Measurements from ENCODE around the gene KLHDC7B. TPM values are rescaled to one million over a fixed set of nuclear protein-coding genes. Genes with fewer than 3 reads are reported as not detected.
"Not testable (repeated sequence)": the region's sequence is repeated elsewhere in the genome, so short reads cannot be mapped to it uniquely, and the experiment has no call there.

KLHDC7B gene
- total RNA-seq, 8 experiments from 2014 or later: 0.16 to 1.5 (median 0.40) TPM

DNA sequence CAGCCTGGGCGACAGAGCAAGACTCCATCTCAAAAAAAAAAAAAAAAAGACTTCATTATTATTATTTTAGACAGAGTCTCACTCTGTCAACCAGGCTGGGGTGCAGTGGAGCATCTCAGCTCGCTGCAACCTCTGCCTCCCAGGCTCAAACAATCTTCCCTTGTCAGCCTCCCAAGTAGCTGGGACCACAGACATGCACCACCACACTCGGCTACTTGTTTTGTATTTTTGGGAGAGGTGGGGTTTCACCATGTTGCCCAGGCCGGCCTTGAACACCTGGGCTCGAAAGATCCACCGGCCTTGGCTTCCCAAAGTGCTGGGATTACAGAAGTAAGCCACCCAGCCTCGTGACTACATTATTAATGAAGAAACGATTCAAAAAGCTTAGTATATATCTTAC, 10.6 kb upstream of the KLHDC7B start:
- WGBS, 10 experiments: 77 to 100% (median 81%) methylated on average over 3 to 6 of the region's 8 CpGs; no CpG with 5 or more reads in 3 of the 10 experiments
- H3K27ac ChIP-seq: no peak overlapping the region
- H3K4me1 ChIP-seq (replicated peaks in 1 of 2): peaks cover 15 to 25% of the 10 kb centered on the region in 2 donors
- no peak for ATAC-seq (replicated peaks in 6 of 8)
- no peak overlapping the region for H3K4me3 ChIP-seq
- in situ Hi-C loops (cut with MboI; ENCODE audit: low pct_unique_long_range_greater_than_20kb in 2 of 9, low sequenced_read_pairs in 9 of 9, unreplicated experiment in 9 of 9): no loop called here

DNA sequence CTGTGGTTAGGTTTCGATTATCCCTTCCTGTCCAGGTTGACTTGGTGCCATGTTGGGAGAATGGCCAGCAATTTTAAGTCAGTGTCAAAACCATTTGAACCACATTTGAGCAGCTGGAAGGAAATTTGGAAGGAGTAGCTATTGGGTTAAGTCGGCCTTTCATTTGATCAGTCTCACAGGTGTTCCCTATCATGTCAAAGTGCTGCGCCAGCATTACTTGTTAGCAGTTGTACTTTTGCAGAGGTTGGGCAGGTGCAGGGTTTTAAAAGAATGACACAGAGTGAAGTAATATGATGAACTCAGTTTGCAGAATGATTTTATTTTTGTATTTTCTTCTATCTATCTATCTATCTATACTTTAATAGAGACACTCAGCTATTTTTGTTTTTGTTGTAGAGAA, 9.5 kb upstream of the KLHDC7B start:
- in situ Hi-C loops (cut with MboI; ENCODE audit: low pct_unique_long_range_greater_than_20kb in 2 of 9, low sequenced_read_pairs in 9 of 9, unreplicated experiment in 9 of 9): no loop called here
- Histone ChIP-seq H3K4me3 (no peak overlapping the region), H3K27ac (no peak overlapping the region), H3K4me1 (replicated peaks in 1 of 2) (peaks cover 7 to 14% of the 10 kb centered on the region in 2 donors)
- no peak for ATAC-seq (replicated peaks in 6 of 8)
- WGBS, 10 experiments: 20 to 92% (median 60%) methylated on average over 1 to 3 of the region's 3 CpGs; no CpG with 5 or more reads in 3 of the 10 experiments

DNA sequence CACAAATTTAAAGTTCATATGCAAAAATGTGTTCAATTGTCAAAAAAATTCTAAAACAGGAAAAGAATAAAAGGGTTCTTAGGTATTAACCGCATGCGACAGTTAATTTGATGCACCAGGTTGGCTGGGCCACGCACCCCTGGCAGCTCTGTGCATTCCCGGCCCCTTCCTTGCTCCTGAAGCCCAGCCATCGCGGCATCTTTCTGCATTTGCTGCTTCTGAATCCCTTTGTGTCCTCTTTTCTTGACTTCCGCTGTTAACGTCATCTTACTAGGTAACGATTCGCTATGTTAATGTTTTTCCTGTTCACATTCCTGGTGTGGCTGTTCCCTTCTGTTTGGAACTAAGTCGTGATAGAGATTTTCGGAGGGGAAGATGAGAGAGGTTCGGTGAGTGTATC, 7.9 kb upstream of the KLHDC7B start:
- in situ Hi-C loops (cut with MboI; ENCODE audit: low pct_unique_long_range_greater_than_20kb in 2 of 9, low sequenced_read_pairs in 9 of 9, unreplicated experiment in 9 of 9): no loop called here
- ATAC-seq (replicated peaks in 6 of 8): no peak
- Histone ChIP-seq H3K27ac (no peak overlapping the region), H3K4me3 (no peak overlapping the region), H3K4me1 (replicated peaks in 1 of 2) (no peaks in the 10 kb centered on the region)
- 47 to 93% (median 86%) methylated on average over 2 to 12 of the region's 13 CpGs for WGBS, 10 experiments

DNA sequence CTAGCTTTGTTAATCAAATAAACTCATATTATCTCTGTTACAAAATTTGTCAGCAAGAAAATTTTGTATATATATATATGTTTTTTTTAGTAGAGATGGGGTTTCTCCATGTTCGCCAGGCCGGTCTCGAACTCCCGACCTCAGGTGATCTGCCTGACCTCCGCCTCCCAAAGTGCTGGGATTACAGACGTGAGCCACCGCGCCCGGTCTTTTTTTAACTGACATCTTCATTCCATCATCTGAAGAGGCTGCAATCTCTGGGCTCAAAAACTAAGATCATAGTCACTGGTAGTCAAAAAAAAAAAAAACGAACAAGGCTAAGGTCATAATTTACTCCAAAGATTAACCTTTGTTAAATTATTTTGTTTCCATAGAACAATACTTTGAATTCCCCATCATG, 5.3 kb upstream of the KLHDC7B start:
- no peak overlapping the region for H3K27ac ChIP-seq
- H3K4me3 ChIP-seq: no peak overlapping the region
- peaks cover 11 to 15% of the 10 kb centered on the region in 2 donors for H3K4me1 ChIP-seq (replicated peaks in 1 of 2)
- 17 to 91% (median 85%) methylated on average over 1 to 10 of the region's 10 CpGs; no CpG with 5 or more reads in 1 of the 10 experiments for WGBS, 10 experiments
- no peak for ATAC-seq (replicated peaks in 6 of 8)
- in situ Hi-C loops (cut with MboI; ENCODE audit: low pct_unique_long_range_greater_than_20kb in 2 of 9, low sequenced_read_pairs in 9 of 9, unreplicated experiment in 9 of 9): no loop called here

DNA sequence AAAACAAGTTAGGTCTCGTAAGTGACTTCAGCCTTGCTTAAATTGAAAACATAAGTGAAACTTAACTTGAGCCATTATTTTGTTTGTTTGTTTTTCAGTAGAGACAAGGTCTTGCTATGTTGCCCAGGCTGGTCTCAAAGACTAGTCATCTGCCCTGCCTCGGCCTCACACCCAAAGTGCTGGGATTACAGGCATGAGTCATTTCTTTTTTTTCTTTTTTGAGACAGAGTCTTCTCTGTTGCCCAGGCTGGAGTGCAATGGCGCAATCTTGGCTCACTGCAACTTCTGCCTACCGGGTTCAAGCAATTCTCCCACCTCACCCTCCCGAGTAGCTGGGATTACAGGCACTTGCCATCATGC, 4.1 kb upstream of the KLHDC7B start:
- H3K4me3 ChIP-seq; H3K27ac ChIP-seq; in situ Hi-C loops (cut with MboI; ENCODE audit: low pct_unique_long_range_greater_than_20kb in 2 of 9, low sequenced_read_pairs in 9 of 9, unreplicated experiment in 9 of 9): not testable (repeated sequence)
- ATAC-seq (replicated peaks in 6 of 8): peak in 2 of 8 experiments; percentile 45 to 61
- H3K4me1 ChIP-seq (replicated peaks in 1 of 2): peaks cover 22 to 24% of the 10 kb centered on the region in 2 donors
- WGBS, 10 experiments: 0 to 100% (median 73%) methylated on average over 1 to 5 of the region's 5 CpGs; no CpG with 5 or more reads in 1 of the 10 experiments

DNA sequence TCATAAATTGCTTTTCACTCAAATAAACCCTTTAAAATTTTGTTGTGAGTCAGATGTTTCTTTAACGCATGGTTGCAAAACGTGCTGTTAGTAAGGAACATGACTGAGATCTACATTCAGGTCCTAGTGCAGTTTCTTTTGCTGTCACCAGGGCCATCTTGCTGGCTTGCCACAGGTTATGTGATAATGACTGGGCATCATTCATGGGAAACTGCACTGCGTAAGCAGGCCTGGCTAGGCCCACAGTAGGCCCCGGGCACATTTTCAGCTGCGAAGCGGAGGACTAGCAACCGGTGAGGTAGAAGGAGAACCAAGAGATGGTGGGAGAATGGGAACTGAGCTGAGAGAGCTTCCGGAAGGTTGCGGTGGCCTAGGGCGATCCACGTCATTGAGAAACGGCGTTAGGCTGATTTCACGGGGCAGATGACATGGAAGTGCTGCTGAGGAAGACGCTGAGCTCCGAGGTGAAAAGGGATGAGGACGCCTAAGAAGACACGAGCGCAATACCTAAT, 3.2 kb upstream of the KLHDC7B start:
- H3K4me3 ChIP-seq: no peak overlapping the region
- no peak for ATAC-seq (replicated peaks in 6 of 8)
- no peak overlapping the region for H3K27ac ChIP-seq
- in situ Hi-C loops (cut with MboI; ENCODE audit: low pct_unique_long_range_greater_than_20kb in 2 of 9, low sequenced_read_pairs in 9 of 9, unreplicated experiment in 9 of 9): no loop called here
- WGBS, 10 experiments: 69 to 95% (median 87%) methylated on average over 4 to 18 of the region's 19 CpGs
- peaks cover 22 to 29% of the 10 kb centered on the region in 2 donors for H3K4me1 ChIP-seq (replicated peaks in 1 of 2)

DNA sequence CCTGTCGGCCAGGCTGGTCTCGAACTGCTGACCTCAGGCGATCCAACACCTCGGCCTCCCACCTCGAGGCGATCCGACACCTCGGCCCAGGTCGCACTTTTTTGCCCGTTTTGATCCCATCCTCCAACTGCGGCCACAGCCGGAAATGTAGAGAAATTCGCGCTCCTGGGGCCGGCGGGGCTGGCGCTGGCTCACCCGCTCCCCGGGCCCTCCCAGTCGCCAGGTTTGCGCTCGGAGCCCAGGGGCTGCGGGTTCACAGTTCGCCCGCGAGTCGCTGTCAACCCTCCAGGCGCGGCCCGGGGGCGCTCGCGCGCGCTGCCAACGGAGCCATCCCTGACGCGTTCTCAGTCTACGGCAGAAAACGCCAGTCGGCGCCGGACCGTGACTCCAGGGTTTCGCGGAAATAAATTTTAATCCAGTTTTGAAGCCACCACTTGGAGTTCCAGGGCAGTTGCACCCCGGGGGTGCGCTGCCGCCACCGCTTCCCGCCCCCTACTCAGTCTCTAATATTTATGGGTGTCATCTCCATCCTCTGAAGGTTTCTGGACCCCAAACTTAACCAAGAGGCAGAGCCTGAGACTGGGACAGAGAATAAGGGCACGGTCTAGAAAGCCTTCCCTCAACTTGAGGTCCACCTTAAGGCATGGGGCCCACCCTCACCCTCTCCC, 1.5 kb upstream of the KLHDC7B start:
- peaks cover 22 to 31% of the 10 kb centered on the region in 2 donors for H3K4me1 ChIP-seq (replicated peaks in 1 of 2)
- peak; percentile 39 to 85 (median 76) for ATAC-seq (replicated peaks in 6 of 8)
- H3K4me3 ChIP-seq: peak overlapping the region in 3 of 5 donors; percentile 1 to 17 (median 2)
- 3 to 33% (median 13%) methylated on average over 1 to 21 of the region's 52 CpGs; no CpG with 5 or more reads in 5 of the 10 experiments for WGBS, 10 experiments
- in situ Hi-C loops (cut with MboI; ENCODE audit: low pct_unique_long_range_greater_than_20kb in 2 of 9, low sequenced_read_pairs in 9 of 9, unreplicated experiment in 9 of 9): no loop called here
- no peak overlapping the region for H3K27ac ChIP-seq

DNA sequence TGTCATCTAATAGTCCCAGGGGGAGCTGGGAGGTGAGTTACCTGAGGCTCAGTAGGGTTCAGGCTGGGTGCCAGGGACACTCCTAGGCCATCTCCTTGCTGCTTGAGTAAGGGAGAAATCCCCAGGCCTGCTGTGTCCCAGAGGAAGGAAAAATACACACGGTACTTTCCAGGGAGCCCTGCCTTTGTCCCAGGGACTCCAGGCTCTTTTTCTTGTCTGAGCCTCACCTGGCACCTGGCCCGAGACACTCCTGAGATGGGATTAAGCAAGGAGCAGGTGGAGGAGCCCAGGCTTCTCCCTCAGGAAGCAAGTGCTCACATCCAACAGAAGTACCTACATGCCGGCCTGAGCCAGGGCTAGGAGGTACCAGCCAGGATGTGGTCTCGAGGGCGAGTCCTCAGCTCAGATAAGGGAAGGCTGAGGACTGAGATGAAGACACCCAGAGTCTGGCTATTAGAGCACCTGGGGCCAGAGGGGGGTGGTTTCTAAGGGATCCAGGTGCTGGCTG, 899 bp upstream of the KLHDC7B start:
- Histone ChIP-seq H3K27ac (no peak overlapping the region), H3K4me3 (no peak overlapping the region), H3K4me1 (replicated peaks in 1 of 2) (peaks cover 22 to 31% of the 10 kb centered on the region in 2 donors)
- in situ Hi-C loops (cut with MboI; ENCODE audit: low pct_unique_long_range_greater_than_20kb in 2 of 9, low sequenced_read_pairs in 9 of 9, unreplicated experiment in 9 of 9): no loop called here
- ATAC-seq (replicated peaks in 6 of 8): peak in 3 of 8 experiments; percentile 5 to 13 (median 8)
- 0 to 94% (median 83%) methylated on average over 1 to 3 of the region's 5 CpGs; no CpG with 5 or more reads in 4 of the 10 experiments for WGBS, 10 experiments

DNA sequence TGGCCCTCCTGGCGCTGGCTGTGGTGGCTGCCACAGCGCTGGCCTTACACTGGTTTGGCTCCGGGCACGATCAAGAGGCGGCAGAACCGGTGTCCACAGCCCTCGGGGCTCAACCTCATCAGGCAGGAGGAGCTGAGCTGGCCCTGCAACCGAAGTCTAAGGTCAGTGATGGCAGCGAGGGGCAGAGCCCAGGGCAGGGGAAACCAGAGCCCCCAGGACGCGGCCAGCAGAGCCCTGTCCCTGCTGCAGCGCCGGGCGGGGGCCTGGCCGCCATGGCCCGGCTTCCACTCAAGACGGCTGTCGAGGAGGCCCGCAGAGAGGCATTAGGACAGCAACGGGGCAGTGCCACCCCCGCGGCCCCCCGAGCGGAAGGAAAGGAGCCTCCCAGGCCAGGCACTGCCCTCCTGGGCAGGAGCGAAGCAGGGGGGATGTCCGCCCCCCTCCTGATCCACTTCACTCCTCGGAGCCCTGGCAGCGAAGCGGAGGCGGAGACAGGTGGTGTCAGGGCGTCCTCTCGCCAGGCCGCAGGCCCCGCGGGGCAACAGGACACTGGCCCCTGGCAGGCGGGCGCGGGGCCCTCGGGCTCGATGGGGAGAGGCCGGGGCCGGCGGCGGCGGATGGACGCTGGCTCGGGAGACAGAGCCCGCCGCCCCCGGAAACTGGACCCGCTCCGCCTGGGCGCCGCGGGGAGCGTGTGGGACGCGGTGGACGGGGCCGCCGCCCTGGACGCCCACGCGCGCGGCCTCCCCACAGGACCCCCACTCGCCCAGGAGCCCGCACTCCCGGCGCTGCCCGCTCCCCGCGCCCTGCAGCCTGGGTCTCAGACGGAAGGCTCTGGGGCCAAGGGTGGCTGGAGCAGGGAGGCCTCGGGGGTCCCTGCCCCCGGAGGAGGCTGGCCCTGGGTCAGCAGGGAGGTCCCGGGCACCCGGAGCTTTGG, 895 bp downstream of the KLHDC7B start:
- H3K27ac ChIP-seq: no peak overlapping the region
- no peak for ATAC-seq (replicated peaks in 6 of 8)
- H3K4me1 ChIP-seq (replicated peaks in 1 of 2): peaks cover 22 to 31% of the 10 kb centered on the region in 2 donors
- peak overlapping the region in 1 of 5 donors; percentile 23 for H3K4me3 ChIP-seq
- in situ Hi-C loops (cut with MboI; ENCODE audit: low pct_unique_long_range_greater_than_20kb in 2 of 9, low sequenced_read_pairs in 9 of 9, unreplicated experiment in 9 of 9): no loop called here
- WGBS, 10 experiments: 90 to 92% methylated on average over 2 to 4 of the region's 78 CpGs; no CpG with 5 or more reads in 8 of the 10 experiments

DNA sequence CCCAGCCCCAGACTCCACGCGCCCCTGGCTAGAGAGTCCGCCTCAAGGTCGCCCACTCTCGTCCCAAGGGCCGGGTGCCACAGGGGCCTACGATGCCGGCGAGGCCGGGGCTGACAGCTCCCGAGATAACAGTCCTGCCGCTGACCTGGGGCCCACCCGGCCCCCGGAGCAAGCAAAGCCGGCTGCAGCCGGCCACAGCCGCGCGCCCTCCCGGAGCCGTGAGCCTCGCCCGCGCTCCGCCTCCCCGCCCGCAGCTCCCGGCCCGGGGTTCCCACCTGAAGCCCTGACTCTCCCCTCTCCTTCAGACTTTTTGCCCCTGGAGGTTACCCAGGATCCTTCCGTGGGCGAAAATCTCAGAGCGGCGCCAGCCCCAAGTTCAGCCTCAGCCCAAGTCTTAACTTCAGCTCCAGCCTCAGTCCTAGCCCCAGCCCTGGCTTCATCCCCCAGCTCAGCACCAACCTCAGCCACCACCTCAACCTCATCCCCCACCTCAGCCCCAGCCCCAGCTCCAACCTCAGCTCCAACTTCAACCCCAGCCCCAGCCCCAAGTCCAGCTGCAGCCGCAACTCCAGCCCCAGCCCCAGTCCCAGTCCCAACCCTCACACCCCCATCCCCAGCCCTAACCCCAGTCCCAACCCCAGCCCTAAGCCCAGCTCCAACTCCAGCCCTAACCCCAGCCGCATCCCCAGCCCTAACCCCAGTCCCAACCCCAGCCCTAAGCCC, 1.7 kb downstream of the KLHDC7B start:
- no peak overlapping the region for H3K27ac ChIP-seq
- peak overlapping the region in 1 of 5 donors; percentile 23 for H3K4me3 ChIP-seq
- peaks cover 22 to 31% of the 10 kb centered on the region in 2 donors for H3K4me1 ChIP-seq (replicated peaks in 1 of 2)
- ATAC-seq (replicated peaks in 6 of 8): peak in 2 of 8 experiments; percentile 11 to 14
- in situ Hi-C loops (cut with MboI; ENCODE audit: low pct_unique_long_range_greater_than_20kb in 2 of 9, low sequenced_read_pairs in 9 of 9, unreplicated experiment in 9 of 9): no loop called here
- WGBS, 10 experiments: 100% methylated on average over 4 of the region's 35 CpGs; no CpG with 5 or more reads in 9 of the 10 experiments

DNA sequence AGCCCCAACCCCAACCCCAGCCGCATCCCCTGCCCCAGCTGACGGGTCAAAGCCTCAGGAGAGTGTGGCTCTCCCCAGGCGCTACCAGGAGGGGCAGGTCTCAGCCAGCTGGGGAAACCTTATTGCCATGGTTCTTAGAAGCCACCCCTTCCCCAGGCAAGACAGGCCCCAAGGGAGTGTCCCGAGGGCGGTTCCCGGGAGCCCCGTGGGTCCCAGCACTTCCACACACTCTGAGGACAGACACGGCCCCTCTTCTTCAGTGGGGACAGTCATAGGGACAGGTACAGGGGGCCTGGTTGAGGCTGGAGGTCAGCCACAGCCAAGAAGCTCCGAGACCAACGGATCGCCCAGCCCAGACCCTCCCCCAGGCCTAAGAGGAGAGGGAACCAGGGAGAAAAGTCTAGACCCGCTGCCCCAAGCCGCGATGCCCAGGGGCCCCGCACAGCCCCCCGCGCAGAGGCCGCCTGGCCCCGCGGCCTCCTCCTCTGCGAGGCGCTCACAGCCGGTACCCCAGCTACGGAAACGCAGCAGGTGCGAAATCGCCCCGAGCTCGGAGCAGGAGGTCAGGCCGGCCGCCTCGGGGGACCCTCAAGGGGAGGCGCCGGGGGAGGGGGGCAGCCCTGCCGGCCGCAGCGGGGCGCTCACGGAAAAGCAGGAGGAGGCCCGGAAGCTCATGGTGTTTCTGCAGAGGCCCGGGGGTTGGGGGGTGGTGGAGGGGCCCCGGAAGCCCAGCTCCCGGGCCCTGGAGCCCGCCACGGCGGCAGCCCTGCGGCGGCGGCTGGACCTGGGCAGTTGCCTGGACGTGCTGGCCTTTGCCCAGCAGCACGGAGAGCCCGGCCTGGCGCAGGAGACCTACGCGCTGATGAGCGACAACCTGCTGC, 2.6 kb downstream of the KLHDC7B start:
- ATAC-seq (replicated peaks in 6 of 8): no peak
- H3K27ac ChIP-seq: no peak overlapping the region
- WGBS, 10 experiments: 58% methylated on average over 4 of the region's 56 CpGs; no CpG with 5 or more reads in 9 of the 10 experiments
- in situ Hi-C loops (cut with MboI; ENCODE audit: low pct_unique_long_range_greater_than_20kb in 2 of 9, low sequenced_read_pairs in 9 of 9, unreplicated experiment in 9 of 9): no loop called here
- peaks cover 22 to 31% of the 10 kb centered on the region in 2 donors for H3K4me1 ChIP-seq (replicated peaks in 1 of 2)
- no peak overlapping the region for H3K4me3 ChIP-seq

Measured in motor neuron (in vitro differentiated cells).